ENCODE data around the gene ZNF160.
"Not testable (repeated sequence)": the region's sequence is repeated elsewhere in the genome, so short reads cannot be mapped to it uniquely, and the experiment has no call there.

ZNF160 gene

DNA sequence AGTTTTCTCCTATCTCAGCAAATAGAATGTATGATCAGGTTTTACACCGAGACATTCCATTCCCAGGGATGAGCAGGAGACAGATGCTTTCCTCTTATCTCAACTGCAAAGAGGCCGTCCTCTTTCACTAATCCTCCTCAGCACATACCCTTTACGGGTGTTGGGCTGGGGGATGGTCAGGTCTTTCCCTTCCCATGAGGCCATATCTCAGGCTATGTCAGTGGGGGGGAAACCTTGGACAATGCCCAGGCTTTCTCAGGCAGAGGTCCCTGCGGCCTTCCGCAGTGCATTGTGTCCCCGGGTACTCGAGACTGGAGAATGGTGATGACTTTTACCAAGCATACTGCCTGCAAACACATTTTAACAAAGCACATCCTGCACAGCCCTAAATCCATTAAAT is 74.9 kb downstream of the ZNF160 start:
- not testable (repeated sequence) for H3K27me3 ChIP-seq (replicated peaks; ENCODE audit: control insufficient read depth, insufficient read depth, low read length, poor library complexity, severe bottlenecking); H3K36me3 ChIP-seq (ENCODE audit: control insufficient read depth, insufficient read depth, low read length); H3K9me3 ChIP-seq (ENCODE audit: control insufficient read depth, low read length); H3K4me1 ChIP-seq (ENCODE audit: control insufficient read depth, insufficient read depth, low read length, poor library complexity, severe bottlenecking); H3K27ac ChIP-seq (ENCODE audit: insufficient read depth, low read length, poor library complexity, severe bottlenecking); H3K4me3 ChIP-seq (ENCODE audit: insufficient read depth, low read depth, low read length, poor library complexity, severe bottlenecking); DNase-seq

DNA sequence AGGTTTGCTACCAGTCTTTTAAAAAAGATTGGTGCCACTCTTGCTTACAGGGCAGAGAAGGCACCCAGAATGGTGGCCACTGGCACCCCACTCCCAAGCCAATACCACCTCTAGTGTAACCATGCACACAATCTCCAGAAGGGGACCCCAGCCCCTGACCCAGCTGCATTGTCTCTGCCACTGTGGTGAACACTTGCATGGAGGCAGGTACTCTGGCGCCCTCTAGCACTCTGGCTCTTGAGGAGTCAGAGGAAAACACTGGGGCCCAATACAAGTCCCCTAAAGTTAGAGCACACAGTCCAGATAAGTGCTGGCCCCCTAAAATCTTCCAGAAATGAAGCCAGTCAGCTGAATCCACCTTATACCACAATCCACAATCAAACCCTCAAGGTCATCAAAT is 83.5 kb downstream of the ZNF160 start:
- H3K9me3 ChIP-seq (ENCODE audit: control insufficient read depth, low read length), result no peaks in the 10 kb centered on the region
- DNase-seq, result no peak
- no peaks in the 10 kb centered on the region for H3K4me1 ChIP-seq (ENCODE audit: control insufficient read depth, insufficient read depth, low read length, poor library complexity, severe bottlenecking)
- no peak overlapping the region for H3K4me3 ChIP-seq (ENCODE audit: insufficient read depth, low read depth, low read length, poor library complexity, severe bottlenecking)
- no peak overlapping the region for H3K27ac ChIP-seq (ENCODE audit: insufficient read depth, low read length, poor library complexity, severe bottlenecking)
- no peaks in the 10 kb centered on the region for H3K27me3 ChIP-seq (replicated peaks; ENCODE audit: control insufficient read depth, insufficient read depth, low read length, poor library complexity, severe bottlenecking)
- H3K36me3 ChIP-seq (ENCODE audit: control insufficient read depth, insufficient read depth, low read length), result no peaks in the 10 kb centered on the region
